Activated B cell treated with CpG ODN at 0.5 μM for 24 hours (primary cell): Measurements from ENCODE around the gene AGAP1. TPM values are rescaled to one million over a fixed set of nuclear protein-coding genes. Genes with fewer than 3 reads are reported as not detected.

Source experiments
- ATAC-seq: fragments of 200-7000 bp; cut with Tn5 transposase; one replicate; pipeline ENCODE4 v1.10.0; 2021; ENCODE audit warnings: low read depth, mild to moderate bottlenecking, moderate library complexity
- CTCF ChIA-PET: fragments of 350-600 bp; sonication (Branson Sonifier 250); formaldehyde crosslinking; loops from one replicate; lab custom pipeline; 2021; ENCODE audit warnings: antibody characterized with exemption; lab: Charles Lee
- POLR2A ChIA-PET: fragments of 350-600 bp; sonication (Branson Sonifier 250); formaldehyde crosslinking; loops from one replicate; lab custom pipeline; 2021; ENCODE audit warnings: antibody characterized with exemption; lab: Charles Lee
- DNase-seq: peaks from one replicate; pipeline ENCODE4 v3.0.0; 2022
- H3K27ac Mint-ChIP-seq: one replicate; pipeline ENCODE4 v1.8.0; 2020; ENCODE audit warnings: mixed read lengths
- H3K27me3 Mint-ChIP-seq: one replicate; pipeline ENCODE4 v1.8.0; 2021; ENCODE audit warnings: mixed read lengths
- H3K36me3 Mint-ChIP-seq: one replicate; pipeline ENCODE4 v1.8.0; 2021; ENCODE audit warnings: low read depth, mixed read lengths
- H3K4me1 Mint-ChIP-seq: one replicate; pipeline ENCODE4 v1.8.0; 2021; ENCODE audit warnings: mixed read lengths
- H3K4me3 Mint-ChIP-seq: one replicate; pipeline ENCODE4 v1.8.0; 2020; ENCODE audit warnings: mild to moderate bottlenecking, mixed read lengths
- H3K9me3 Mint-ChIP-seq: one replicate; pipeline ENCODE4 v1.8.0; 2020; ENCODE audit warnings: mixed read lengths
- CTCF ChIP-seq: fragments of 200-600 bp; IDR thresholded peaks from one replicate; pipeline ENCODE4 v1.8.0; 2022; ENCODE audit warnings: antibody characterized with exemption, mild to moderate bottlenecking
- intact Hi-C: fragments of 100-400 bp; cut with micrococcal nuclease; formaldehyde crosslinking; loops from one replicate; pipeline ENCODE4 v1.15.1; 2024
- total RNA-seq: library from RNA; stranded (reverse); gene quantifications from 2 replicates; pipeline ENCODE4 v1.2.3, GENCODE V29; 2022

Gene AGAP1
- total RNA-seq, 1 donor from 2014 or later: not detected

DNA sequence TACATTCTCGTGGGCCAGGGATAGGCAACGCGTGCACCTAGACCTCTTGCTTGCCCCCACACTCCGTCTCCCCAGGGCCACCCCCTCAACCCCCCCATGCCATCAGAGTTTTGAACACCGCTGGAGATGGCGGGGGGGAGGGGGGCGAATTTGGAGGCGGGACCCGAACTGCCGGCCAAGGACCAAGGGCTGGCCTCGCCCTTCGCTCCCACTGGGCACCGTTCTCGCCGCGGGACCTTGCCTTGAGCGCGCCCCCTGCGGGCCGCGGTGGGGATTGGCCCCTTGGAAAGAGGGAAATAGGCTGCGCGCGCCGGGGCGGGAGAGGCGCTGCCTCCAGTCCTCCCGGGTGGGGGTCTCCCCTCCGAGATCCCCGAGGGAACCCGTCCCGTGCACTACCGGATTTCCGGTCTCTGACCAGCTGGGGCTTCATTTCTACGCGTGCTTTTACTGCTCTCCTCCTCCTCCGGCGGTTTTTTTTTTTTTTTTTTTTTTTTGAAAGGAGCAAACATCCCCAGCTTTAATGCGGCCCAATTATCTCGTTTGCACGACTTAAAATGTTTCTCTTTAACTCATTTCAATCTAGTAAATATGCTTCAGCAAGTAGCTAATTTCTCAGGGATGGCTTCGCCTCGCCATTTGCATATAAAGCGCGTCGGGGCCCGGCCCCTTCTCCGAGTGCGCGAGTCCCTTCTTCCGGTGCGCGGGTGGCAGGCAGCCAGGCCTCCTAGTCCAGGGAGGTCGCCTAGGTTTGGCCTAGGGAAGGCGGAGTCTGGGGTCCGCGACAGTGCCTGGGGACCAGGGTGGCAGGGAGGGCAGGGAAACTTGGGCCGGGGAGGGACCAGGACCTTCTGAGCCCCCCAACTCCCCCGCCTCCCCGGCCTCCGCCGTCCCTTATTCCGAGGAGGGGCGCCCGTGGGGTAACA, 684.4 kb downstream of the AGAP1 start:
- peaks cover 5% of the 10 kb centered on the region for H3K4me1 Mint-ChIP-seq
- no peak for TF ChIP-seq CTCF
- peaks cover 64% of the 10 kb centered on the region for H3K27me3 Mint-ChIP-seq
- ATAC-seq: no peak
- no peaks in the 10 kb centered on the region for H3K36me3 Mint-ChIP-seq
- intact Hi-C loops: no loop called here
- DNase-seq: no peak
- POLR2A ChIA-PET: no interaction called here
- no peaks in the 10 kb centered on the region for H3K9me3 Mint-ChIP-seq
- no peak overlapping the region for H3K27ac Mint-ChIP-seq
- CTCF ChIA-PET: no interaction called here
- H3K4me3 Mint-ChIP-seq: no peak overlapping the region

DNA sequence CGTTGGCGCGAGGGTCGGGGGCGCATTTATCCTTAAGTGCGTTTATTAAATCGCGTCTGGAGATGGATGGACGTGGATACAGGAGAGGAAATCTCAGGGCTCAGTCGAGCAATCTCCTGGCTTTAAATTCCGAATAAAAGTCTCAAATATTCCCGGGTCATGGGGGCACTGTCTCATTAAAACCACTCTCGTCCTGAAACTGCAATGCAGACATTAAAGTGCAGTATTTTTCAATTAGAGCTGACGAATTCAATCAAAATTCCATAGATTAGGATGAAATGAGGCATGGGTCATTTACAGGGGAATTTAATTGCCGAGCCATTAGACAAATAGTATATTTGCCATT, 685.0 kb downstream of the AGAP1 start:
- DNase-seq (no peak), ATAC-seq (no peak)
- no peak for TF ChIP-seq CTCF
- Mint-ChIP-seq H3K4me1 (peaks cover 5% of the 10 kb centered on the region), H3K9me3 (no peaks in the 10 kb centered on the region), H3K36me3 (no peaks in the 10 kb centered on the region), H3K4me3 (no peak overlapping the region), H3K27ac (no peak overlapping the region), H3K27me3 (peaks cover 66% of the 10 kb centered on the region)
- intact Hi-C loops: no loop called here
- POLR2A ChIA-PET: no interaction called here
- CTCF ChIA-PET: interaction anchor here (1.5 kb wide), 1 partner anchor 400 kb away, joined by 4 read pairs; no protein-coding TSS in a partner anchor

- Mint-ChIP-seq H3K27me3 (peaks cover 62% of the 10 kb centered on the region), H3K4me3 (no peak overlapping the region), H3K27ac (no peak overlapping the region), H3K9me3 (no peaks in the 10 kb centered on the region), H3K4me1 (peaks cover 5% of the 10 kb centered on the region), H3K36me3 (no peaks in the 10 kb centered on the region)
- POLR2A ChIA-PET: no interaction called here
- DNase-seq: no peak
- intact Hi-C loops: loop anchor here (2.0 kb wide), 1 partner anchor 401 kb away; no protein-coding TSS in a partner anchor
- CTCF ChIA-PET: interaction anchor here (1.5 kb wide), 1 partner anchor 400 kb away, joined by 4 read pairs; no protein-coding TSS in a partner anchor
- no peak for ATAC-seq
- TF ChIP-seq CTCF: no peak
These were observed 685.6 kb downstream of the AGAP1 start for GRCh38 chr2:236179236-236180075.

DNA sequence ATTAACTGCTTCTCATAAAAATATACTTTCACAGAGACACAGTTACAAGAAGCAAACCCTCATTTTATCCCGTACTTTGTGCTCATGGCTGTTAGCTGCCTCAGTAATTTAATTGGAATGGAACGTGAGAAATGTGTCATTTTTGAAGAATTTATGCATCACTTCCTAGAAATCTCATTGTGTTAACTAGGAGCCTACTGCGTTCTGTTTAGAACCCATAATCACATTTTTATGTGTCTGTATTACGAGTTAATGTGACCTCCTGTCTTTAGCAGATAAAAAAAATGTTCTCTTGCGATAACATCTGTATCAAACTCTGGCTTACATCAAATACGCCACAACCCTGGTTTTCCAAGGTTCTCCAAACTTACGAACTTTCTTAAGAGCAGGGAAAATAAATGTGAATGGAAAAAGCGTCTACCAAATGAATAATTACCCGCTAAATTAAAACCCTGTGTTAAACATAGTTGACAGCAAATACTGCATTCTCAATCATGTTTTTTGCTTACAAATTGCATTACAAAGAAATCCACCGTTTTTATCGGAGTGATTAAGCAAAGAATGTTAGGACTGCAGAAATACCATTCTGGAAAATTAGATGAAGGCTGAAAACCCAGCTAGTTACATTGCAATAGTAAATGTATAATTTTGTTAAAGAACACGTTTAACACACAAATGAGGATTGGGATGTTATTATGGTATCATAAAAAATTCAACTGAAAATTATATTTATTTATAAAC, 686.4 kb downstream of the AGAP1 start:
- Mint-ChIP-seq H3K36me3 (no peaks in the 10 kb centered on the region), H3K9me3 (no peaks in the 10 kb centered on the region), H3K4me3 (no peak overlapping the region), H3K4me1 (peaks cover 5% of the 10 kb centered on the region), H3K27me3 (peaks cover 55% of the 10 kb centered on the region), H3K27ac (no peak overlapping the region)
- DNase-seq (no peak), ATAC-seq (no peak)
- intact Hi-C loops: loop anchor here (2.0 kb wide), 1 partner anchor 401 kb away; no protein-coding TSS in a partner anchor
- POLR2A ChIA-PET: no interaction called here
- TF ChIP-seq CTCF: no peak
- CTCF ChIA-PET: interaction anchor here (1.5 kb wide), 1 partner anchor 401 kb away, joined by 4 read pairs; no protein-coding TSS in a partner anchor
